H4 (cell line): Measurements from ENCODE around the gene MUC5B. TPM values are rescaled to one million over a fixed set of nuclear protein-coding genes. Genes with fewer than 3 reads are reported as not detected.
"Not testable (repeated sequence)": the region's sequence is repeated elsewhere in the genome, so short reads cannot be mapped to it uniquely, and the experiment has no call there.

ENCODE experiments used
- DNase-seq: peaks from one replicate; pipeline ENCODE4 v3.0.0-alpha.2; 2015; ENCODE audit warnings: low spot score
- total RNA-seq: library from RNA; depleted of rRNA; stranded (reverse); fragments of >200 nt; shearing (Covaris generic); gene quantifications from 2 replicates; pipeline ENCODE4 v1.2.3, GENCODE V29; 2014

Gene MUC5B
- total RNA-seq, 1 experiment from 2014 or later, result not detected

DNA sequence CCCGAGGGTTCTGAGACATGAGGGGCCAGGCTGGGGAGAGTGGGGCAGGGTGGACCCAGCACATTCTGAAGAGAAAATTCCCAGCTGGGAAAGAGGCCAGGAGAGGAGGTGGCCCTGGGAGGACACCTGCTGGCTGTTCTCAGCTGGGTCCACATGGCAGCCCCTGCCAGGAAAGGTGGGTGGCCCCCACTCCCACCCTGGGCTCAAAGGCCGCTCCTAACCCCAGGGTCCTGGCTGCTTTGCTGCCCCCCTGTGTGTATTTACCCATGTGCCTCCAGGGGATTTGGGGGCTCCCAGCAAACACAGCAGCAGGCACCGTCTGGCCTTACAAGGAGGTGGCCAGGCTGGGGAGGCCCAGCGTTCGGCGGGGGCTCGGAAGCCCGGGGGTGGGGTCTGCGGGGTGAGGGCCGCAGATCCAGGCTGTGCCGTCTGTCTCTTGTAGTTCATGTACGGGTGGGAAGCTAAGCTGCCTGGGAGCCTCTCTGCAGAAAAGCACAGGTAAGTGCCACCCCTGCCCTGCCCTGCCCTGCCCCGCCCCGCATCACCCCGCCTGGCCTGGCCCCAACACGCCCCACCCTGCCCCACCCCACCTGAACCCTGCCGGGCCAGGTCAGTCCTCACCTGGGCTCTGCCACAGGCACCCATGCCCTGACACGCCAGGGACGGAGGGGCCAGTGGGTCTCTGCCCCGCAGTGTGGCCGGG lies 10.6 kb downstream of the MUC5B start:
- no peak for DNase-seq

DNA sequence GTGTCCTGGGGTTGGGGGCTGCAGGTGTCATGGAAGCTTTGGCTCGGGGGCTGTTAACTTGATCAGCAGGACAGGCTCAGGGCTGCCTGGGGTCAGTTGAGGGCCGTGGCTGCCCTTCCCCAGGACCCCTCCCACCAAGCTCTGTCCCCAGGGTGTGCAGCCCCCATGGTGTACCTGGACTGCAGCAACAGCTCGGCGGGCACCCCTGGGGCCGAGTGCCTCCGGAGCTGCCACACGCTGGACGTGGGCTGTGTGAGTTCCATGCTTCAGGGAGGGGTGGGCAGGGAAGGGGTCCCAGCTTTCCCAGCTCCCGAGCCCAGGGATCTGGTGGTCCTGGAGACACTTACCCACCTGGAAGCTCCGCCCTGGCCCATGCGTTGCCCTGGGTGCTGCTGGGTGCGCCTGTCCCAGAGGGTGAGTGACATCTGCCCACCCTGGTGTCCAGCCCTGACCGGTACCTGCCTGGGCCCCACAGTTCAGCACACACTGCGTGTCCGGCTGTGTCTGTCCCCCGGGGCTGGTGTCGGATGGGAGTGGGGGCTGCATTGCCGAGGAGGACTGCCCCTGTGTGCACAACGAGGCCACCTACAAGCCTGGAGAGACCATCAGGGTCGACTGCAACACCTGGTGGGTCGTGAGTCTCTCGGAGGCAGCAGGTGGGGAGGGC lies 11.3 kb downstream of the MUC5B start:
- no peak for DNase-seq

DNA sequence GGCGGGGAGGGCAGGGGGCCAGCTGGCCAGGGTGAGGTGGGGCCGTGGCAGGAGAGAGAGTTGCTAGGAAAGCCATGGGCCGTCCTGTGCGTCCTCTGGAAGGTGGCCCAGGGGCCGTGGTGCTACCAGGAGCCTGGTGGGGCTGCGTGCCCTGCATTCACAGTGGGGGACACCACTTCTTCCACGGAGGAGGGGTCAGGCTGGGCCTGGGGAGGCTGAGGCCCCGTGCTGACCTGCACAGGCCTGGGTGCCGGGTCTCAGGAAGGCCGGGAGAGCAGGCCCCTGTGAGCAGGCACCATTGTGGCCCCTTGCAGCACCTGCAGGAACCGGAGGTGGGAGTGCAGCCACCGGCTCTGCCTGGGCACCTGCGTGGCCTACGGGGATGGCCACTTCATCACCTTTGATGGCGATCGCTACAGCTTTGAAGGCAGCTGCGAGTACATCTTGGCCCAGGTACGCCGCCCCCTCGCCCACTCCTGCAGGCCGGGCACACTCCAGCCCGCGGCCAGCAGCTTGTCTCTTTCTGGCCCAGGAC lies 12.0 kb downstream of the MUC5B start:
- DNase-seq, result no peak

DNA sequence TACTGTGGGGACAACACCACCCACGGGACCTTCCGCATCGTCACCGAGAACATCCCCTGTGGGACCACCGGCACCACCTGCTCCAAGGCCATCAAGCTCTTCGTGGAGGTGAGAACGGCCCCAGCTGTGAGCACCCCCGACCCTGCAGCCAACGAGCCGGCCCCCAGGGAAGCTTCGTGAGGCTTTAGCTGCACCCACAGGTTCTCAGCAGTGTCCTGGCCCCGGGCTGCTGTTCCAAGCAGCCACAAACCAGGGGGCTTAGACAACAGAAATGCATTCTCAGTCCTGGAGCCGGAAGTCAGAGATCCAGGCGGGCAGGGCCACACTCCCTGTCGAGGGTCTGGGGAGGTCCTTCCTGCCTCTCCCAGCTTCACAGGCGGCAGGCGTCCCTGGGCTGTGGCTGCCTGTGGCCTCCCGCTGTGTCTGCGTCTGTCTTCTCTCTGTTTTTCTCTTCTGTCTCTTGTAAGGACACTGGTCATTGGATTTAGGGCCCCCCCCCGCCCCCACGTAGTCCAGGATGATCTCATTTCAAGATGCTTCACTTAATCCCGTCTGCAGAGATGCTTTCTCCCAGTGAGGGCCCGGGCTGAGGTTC lies 12.5 kb downstream of the MUC5B start:
- no peak for DNase-seq

DNA sequence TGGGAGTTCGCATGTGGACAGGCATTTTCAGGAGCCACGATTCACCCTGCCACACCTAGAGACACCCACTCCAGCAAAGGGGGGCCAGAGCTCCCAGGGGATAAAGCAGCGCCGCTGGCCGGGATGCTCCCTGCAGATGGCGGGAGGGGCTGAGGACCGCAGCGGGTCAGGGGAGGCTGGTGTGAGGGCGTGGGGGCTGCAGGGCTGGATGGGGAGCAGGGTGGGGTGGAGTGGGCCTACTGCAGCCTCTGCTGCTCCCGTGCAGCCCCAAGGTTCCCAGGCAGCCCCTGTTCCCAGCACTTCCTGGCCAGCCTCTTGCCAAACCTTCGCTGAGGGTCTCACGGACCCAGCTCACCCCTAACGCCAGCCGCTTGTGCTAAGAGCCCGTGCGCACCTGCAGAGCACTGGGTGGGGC lies 13.0 kb downstream of the MUC5B start:
- DNase-seq, result no peak

DNA sequence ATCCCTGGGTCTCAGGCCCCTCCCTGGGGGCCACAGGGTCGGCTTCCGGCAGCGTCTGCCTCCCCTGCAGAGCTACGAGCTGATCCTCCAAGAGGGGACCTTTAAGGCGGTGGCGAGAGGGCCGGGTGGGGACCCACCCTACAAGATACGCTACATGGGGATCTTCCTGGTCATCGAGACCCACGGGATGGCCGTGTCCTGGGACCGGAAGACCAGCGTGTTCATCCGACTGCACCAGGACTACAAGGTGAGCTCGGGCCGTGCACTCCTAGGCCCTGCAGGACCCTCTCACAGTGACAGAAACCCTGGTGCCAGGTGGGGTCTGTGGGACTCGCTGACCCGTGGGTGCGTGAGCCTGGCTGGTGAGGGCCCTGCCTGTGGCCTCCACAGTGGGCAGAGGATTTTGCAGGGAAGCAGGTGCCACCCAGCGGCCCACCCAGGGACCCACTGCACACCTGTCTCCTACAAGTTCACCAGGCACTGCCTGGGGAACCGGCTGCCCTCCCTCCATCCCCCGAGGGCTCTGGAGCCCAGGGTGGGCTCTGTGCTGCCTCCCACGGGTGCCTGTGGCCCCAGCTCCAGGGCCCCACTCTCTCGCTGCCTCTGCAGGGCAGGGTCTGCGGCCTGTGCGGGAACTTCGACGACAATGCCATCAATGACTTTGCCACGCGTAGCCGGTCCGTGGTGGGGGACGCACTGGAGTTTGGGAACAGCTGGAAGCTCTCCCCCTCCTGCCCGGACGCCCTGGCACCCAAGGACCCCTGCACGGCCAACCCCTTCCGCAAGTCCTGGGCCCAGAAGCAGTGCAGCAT lies 13.7 kb downstream of the MUC5B start:
- DNase-seq, result no peak

DNA sequence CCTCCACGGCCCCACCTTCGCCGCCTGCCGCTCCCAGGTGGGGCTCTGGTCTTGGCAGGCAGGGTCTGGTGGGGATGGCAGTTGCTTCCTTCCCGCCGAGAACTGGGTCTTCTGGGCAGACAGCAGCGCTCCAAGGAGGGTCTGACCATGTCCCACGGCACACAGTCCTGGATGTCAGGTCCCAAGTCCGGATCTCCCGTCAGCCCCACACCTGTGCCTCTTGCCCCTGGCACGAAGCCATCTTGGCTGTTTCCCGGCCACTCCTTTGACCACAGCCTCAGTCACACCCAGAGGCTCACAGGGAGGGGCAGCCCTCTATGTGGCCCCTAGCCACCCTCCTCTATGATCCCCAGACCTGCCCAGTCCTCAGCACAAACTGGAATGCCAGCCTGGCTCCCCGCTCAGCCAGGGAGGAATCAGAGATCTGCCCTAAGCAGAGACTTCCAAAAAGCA lies 14.3 kb downstream of the MUC5B start:
- no peak for DNase-seq

DNA sequence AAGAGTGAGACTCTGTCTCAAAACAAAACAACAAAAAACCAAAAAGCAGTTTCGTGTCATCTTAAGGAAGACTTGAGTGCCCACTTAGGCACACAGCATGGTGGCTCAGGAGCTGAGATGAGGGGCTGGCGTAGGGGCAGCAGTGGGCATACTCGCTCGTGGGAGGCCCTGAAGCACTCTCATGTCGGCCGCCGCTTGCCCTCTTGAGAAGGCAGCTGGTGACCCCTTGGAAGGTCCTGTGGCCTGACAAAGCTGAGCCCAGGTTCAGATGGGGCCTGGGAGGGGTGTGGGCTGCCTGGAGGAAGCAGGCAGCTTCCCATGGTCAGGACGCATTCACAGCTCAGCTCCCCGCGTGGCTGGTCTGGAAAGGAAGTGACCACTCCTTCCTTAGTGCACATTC lies 15.0 kb downstream of the MUC5B start:
- no peak for DNase-seq

DNA sequence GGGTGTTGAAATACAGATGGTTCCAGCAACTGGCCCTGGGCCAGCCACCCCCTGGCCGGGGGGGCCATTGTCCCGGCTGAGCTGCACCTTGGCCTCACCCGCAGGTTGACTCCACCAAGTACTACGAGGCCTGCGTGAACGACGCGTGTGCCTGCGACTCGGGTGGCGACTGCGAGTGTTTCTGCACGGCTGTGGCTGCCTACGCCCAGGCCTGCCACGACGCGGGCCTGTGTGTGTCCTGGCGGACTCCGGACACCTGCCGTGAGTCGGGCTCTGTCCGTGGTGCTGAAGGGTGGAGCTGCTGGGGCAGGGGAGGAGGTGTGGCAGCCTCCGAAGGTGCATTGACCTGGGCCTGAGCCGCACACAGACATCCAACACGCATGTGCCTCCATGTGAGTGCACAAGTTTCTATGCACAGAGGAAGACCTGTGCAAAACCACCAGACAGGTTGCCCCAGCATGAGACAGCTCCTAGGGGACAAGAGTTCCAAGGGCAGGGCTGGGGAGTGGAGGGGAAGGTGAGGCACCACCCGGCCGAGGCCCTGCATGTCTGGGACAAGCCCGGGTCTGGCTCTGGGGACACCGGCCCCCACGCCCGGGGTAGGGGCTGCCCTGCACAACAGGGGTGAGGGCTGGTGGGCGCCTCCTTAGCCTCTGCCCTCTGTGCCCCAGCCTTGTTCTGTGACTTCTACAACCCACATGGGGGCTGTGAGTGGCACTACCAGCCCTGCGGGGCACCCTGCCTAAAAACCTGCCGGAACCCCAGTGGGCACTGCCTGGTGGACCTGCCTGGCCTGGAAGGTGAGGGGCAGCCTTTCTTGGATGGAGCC lies 16.1 kb downstream of the MUC5B start:
- DNase-seq, result no peak

DNA sequence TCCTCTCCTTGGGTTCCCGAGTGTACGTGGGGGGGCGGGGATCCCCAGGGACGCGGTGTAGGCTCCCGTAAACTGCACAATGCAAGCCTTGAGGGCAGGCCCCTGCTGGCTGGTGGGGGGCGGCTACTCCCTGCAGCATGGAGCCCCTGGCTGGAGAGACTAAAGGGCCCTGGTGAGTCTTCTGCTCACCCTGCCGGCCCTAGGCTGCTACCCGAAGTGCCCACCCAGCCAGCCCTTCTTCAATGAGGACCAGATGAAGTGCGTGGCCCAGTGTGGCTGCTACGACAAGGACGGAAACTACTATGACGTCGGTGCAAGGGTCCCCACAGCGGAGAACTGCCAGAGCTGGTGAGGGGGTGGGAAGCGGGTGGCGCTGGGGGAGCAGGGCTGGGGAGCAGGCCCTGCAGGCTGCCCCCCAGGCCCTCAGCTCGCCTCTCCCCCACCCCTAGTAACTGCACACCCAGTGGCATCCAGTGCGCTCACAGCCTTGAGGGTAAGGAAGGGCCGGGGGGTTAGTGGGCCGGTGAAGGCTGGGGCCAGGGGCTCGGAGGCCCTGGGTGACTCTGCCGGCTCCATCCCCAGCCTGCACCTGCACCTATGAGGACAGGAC lies 16.8 kb downstream of the MUC5B start:
- DNase-seq, result no peak

DNA sequence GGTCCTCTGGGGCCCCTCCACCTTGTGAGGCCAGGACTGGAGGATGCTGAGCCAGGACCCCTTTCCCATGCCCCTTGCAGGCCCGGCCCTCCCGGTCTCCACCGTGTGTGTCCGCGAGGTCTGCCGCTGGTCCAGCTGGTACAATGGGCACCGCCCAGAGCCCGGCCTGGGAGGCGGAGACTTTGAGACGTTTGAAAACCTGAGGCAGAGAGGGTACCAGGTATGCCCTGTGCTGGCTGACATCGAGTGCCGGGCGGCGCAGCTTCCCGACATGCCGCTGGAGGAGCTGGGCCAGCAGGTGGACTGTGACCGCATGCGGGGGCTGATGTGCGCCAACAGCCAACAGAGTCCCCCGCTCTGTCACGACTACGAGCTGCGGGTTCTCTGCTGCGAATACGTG lies 17.9 kb downstream of the MUC5B start:
- DNase-seq, result no peak

DNA sequence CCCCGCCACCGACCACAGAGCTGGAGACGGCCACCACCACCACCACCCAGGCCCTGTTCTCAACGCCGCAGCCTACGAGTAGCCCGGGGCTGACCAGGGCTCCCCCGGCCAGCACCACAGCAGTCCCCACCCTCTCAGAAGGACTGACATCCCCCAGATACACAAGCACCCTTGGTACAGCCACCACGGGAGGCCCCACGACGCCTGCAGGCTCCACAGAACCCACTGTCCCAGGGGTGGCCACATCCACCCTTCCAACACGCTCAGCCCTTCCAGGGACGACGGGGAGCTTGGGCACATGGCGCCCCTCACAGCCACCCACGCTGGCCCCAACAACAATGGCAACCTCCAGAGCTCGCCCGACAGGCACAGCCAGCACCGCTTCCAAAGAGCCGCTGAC lies 18.8 kb downstream of the MUC5B start:
- DNase-seq, result no peak

DNA sequence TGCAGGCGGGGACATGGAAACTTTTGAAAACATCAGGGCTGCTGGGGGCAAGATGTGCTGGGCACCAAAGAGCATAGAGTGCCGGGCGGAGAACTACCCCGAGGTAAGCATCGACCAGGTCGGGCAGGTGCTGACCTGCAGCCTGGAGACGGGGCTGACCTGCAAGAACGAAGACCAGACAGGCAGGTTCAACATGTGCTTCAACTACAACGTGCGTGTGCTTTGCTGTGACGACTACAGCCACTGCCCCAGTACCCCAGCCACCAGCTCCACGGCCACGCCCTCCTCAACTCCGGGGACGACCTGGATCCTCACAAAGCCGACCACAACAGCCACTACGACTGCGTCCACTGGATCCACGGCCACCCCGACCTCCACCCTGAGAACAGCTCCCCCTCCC lies 19.4 kb downstream of the MUC5B start:
- no peak for DNase-seq

DNA sequence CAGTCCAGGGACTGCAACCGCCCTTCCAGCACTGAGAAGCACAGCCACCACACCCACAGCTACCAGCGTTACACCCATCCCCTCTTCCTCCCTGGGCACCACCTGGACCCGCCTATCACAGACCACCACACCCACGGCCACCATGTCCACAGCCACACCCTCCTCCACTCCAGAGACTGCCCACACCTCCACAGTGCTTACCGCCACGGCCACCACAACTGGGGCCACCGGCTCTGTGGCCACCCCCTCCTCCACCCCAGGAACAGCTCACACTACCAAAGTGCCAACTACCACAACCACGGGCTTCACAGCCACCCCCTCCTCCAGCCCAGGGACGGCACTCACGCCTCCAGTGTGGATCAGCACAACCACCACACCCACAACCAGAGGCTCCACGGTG lies 19.9 kb downstream of the MUC5B start:
- not testable (repeated sequence) for DNase-seq

DNA sequence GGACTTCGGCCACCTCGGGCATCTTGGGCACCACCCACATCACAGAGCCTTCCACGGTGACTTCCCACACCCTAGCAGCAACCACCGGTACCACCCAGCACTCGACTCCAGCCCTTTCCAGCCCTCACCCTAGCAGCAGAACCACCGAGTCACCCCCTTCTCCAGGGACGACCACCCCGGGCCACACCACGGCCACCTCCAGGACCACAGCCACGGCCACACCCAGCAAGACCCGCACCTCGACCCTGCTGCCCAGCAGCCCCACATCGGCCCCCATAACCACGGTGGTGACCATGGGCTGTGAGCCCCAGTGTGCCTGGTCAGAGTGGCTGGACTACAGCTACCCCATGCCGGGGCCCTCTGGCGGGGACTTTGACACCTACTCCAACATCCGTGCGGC lies 20.7 kb downstream of the MUC5B start:
- DNase-seq, result not testable (repeated sequence)

DNA sequence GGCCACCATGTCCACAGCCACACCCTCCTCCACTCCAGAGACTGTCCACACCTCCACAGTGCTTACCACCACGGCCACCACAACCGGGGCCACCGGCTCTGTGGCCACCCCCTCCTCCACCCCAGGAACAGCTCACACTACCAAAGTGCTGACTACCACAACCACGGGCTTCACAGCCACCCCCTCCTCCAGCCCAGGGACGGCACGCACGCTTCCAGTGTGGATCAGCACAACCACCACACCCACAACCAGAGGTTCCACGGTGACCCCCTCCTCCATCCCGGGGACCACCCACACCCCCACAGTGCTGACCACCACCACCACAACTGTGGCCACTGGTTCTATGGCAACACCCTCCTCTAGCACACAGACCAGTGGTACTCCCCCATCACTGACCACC lies 21.7 kb downstream of the MUC5B start:
- DNase-seq, result not testable (repeated sequence)

DNA sequence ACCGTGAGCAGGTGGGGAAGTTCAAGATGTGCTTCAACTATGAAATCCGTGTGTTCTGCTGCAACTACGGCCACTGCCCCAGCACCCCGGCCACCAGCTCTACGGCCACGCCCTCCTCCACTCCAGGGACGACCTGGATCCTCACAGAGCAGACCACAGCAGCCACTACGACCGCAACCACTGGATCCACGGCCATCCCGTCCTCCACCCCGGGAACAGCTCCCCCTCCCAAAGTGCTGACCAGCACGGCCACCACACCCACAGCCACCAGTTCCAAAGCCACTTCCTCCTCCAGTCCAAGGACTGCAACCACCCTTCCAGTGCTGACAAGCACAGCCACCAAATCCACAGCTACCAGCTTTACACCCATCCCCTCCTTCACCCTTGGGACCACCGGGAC lies 22.9 kb downstream of the MUC5B start:
- not testable (repeated sequence) for DNase-seq

DNA sequence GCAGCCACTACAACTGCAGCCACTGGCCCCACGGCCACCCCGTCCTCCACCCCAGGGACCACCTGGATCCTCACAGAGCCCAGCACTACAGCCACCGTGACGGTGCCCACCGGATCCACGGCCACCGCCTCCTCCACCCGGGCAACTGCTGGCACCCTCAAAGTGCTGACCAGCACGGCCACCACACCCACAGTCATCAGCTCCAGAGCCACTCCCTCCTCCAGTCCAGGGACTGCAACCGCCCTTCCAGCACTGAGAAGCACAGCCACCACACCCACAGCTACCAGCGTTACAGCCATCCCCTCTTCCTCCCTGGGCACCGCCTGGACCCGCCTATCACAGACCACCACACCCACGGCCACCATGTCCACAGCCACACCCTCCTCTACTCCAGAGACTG lies 23.4 kb downstream of the MUC5B start:
- not testable (repeated sequence) for DNase-seq

DNA sequence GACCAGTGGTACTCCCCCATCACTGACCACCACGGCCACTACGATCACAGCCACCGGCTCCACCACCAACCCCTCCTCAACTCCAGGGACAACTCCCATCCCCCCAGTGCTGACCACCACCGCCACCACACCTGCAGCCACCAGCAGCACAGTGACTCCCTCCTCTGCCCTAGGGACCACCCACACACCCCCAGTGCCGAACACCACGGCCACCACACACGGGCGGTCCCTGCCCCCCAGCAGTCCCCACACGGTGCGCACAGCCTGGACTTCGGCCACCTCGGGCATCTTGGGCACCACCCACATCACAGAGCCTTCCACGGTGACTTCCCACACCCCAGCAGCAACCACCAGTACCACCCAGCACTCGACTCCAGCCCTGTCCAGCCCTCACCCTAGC lies 24.2 kb downstream of the MUC5B start:
- DNase-seq, result not testable (repeated sequence)

DNA sequence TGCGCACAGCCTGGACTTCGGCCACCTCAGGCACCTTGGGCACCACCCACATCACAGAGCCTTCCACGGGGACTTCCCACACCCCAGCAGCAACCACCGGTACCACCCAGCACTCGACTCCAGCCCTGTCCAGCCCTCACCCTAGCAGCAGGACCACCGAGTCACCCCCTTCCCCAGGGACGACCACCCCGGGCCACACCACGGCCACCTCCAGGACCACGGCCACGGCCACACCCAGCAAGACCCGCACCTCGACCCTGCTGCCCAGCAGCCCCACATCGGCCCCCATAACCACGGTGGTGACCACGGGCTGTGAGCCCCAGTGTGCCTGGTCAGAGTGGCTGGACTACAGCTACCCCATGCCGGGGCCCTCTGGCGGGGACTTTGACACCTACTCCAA lies 26.1 kb downstream of the MUC5B start:
- not testable (repeated sequence) for DNase-seq

DNA sequence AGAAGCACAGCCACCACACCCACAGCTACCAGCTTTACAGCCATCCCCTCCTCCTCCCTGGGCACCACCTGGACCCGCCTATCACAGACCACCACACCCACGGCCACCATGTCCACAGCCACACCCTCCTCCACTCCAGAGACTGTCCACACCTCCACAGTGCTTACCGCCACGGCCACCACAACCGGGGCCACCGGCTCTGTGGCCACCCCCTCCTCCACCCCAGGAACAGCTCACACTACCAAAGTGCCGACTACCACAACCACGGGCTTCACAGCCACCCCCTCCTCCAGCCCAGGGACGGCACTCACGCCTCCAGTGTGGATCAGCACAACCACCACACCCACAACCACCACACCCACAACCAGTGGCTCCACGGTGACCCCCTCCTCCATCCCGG lies 27.5 kb downstream of the MUC5B start:
- not testable (repeated sequence) for DNase-seq
